Cardiac muscle cell (in vitro differentiated cells and primary cell): ENCODE results near the gene MESD. TPM values are rescaled to one million over a fixed set of nuclear protein-coding genes. Genes with fewer than 3 reads are reported as not detected.

ENCODE experiments used
- DNase-seq, 2 donors: peaks; one replicate each; pipeline versions ENCODE4 v3.0.0 to v3.0.0-alpha.2; 2010 to 2017; ENCODE audit warnings: low read depth in 1 of 2, low spot score in 1 of 2
- H3K27ac ChIP-seq: fragments of 200-600 bp; sonication (generic); 2 replicates; pipeline ENCODE4 v1.5.1; 2016
- H3K27me3 ChIP-seq: fragments of 200-600 bp; sonication (generic); 2 replicates; pipeline ENCODE4 v1.6.0; 2016; ENCODE audit warnings: control low read depth
- H3K36me3 ChIP-seq: fragments of 200-600 bp; sonication (generic); 2 replicates; pipeline ENCODE4 v1.5.1; 2016; ENCODE audit warnings: control low read depth
- H3K4me1 ChIP-seq: fragments of 200-600 bp; sonication (generic); 2 replicates; pipeline ENCODE4 v1.8.1; 2017; ENCODE audit warnings: low read depth, mild to moderate bottlenecking, mixed run types
- H3K4me3 ChIP-seq: fragments of 200-600 bp; sonication (generic); 2 replicates; pipeline ENCODE4 v1.5.1; 2016; ENCODE audit warnings: mild to moderate bottlenecking
- H3K9me3 ChIP-seq: fragments of 200-600 bp; sonication (generic); 2 replicates; pipeline ENCODE4 v1.5.1; 2017; ENCODE audit warnings: low read depth, mild to moderate bottlenecking, control low read depth
- CTCF ChIP-seq: IDR thresholded peaks from 2 replicates; pipeline ENCODE4 v1.5.1; 2012; ENCODE audit warnings: low read depth, mild to moderate bottlenecking, low read length
- polyA plus RNA-seq: library from polyadenylated mRNA; unstranded; fragments of >200 nt; fragmentation: Nextera tagmentation; extraction: Ambion mirVana; gene quantifications from 2 replicates; pipeline ENCODE4 v1.2.1, GENCODE V29; 2016
- total RNA-seq: library from RNA; depleted of rRNA; stranded (reverse); fragments of >200 nt; gene quantifications from 2 replicates; pipeline ENCODE4 v1.2.3, GENCODE V29; 2016

MESD gene
- total and polyA plus RNA-seq, 2 experiments from 2014 or later: 20.1 to 35.8 TPM

GRCh38 chr15:80902298-80902801 is 87.3 kb downstream of the MESD start:
- Histone ChIP-seq H3K9me3 (no peaks in the 10 kb centered on the region), H3K4me1 (peaks cover 6% of the 10 kb centered on the region), H3K36me3 (no peaks in the 10 kb centered on the region), H3K4me3 (no peak overlapping the region), H3K27ac (no peak overlapping the region), H3K27me3 (no peaks in the 10 kb centered on the region)
- TF ChIP-seq CTCF: no peak
- DNase-seq: peak in 1 of 2 donors; percentile 21

GRCh38 chr15:80898040-80898439 is 91.6 kb downstream of the MESD start:
- Histone ChIP-seq H3K4me1 (no peaks in the 10 kb centered on the region), H3K9me3 (no peaks in the 10 kb centered on the region), H3K36me3 (no peaks in the 10 kb centered on the region), H3K4me3 (no peak overlapping the region), H3K27ac (no peak overlapping the region), H3K27me3 (no peaks in the 10 kb centered on the region)
- TF ChIP-seq CTCF: no peak
- DNase-seq: no peak

Other genes with a start within 250 kb of the MESD start
- 0.12 and 0.18 TPM in 2 replicates for gene CEMIP, start 210.4 kb downstream of the MESD start, total RNA-seq
- 0.24 and 1.9 TPM in 2 replicates for gene CEMIP, start 210.4 kb downstream of the MESD start, polyA plus RNA-seq
- 29.2 and 41.8 TPM in 2 replicates for gene TLNRD1, start 11.1 kb upstream of the MESD start, total RNA-seq
- 14.4 and 25.3 TPM in 2 replicates for gene TLNRD1, start 11.1 kb upstream of the MESD start, polyA plus RNA-seq
- not detected in 2 replicates for gene CFAP161, start 144.5 kb upstream of the MESD start, total RNA-seq
- not detected in 2 replicates for gene CFAP161, start 144.5 kb upstream of the MESD start, polyA plus RNA-seq
- 0.14 TPM in 1 of 2 replicates, not detected in the other for gene IL16, start 207.1 kb upstream of the MESD start, total RNA-seq
- 0.45 TPM in 1 of 2 replicates, not detected in the other for gene IL16, start 207.1 kb upstream of the MESD start, polyA plus RNA-seq